Measurements from ENCODE around the gene RNF220.

The RNF220 gene

DNA sequence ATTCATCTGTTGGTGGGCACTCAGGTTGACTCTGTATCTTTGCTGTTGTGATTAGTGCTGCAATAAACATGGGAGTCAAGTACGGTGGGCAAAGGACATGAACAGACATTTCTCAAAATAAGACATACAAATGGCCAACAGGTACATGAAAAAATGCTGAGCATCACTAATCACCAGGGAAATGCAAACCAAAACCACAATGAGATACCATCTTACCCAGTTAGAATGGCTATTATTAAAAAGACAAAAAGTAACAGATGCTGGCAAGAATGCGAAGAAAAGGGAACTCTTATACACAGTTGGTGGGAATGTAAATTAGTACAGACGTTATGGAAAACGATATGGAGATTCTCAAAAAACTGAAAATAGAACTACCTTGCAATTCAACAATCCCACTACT, 170.3 kb downstream of the RNF220 start:
- TF ChIP-seq OSR1 (CRISPR knock-in tag; IDR thresholded peaks at IDR 0.05) (no peak), CSRNP3 (CRISPR knock-in tag; IDR thresholded peaks at IDR 0.05) (no peak), ZFP30 (CRISPR knock-in tag; IDR thresholded peaks at IDR 0.05) (no peak), CREB5 (CRISPR knock-in tag; IDR thresholded peaks at IDR 0.05; ENCODE audit: low read depth) (no peak), SNAI2 (CRISPR knock-in tag; IDR thresholded peaks at IDR 0.05) (no peak), TOX (CRISPR knock-in tag; IDR thresholded peaks at IDR 0.05; ENCODE audit: borderline replicate concordance) (no peak), ISL1 (CRISPR knock-in tag; IDR thresholded peaks at IDR 0.05) (no peak), RARB (CRISPR knock-in tag; IDR thresholded peaks at IDR 0.05) (no peak), ZNF8 (CRISPR knock-in tag; IDR thresholded peaks at IDR 0.05) (no peak), CSDC2 (CRISPR knock-in tag; IDR thresholded peaks at IDR 0.05) (no peak)
- TF ChIP-seq, protein P1, sequence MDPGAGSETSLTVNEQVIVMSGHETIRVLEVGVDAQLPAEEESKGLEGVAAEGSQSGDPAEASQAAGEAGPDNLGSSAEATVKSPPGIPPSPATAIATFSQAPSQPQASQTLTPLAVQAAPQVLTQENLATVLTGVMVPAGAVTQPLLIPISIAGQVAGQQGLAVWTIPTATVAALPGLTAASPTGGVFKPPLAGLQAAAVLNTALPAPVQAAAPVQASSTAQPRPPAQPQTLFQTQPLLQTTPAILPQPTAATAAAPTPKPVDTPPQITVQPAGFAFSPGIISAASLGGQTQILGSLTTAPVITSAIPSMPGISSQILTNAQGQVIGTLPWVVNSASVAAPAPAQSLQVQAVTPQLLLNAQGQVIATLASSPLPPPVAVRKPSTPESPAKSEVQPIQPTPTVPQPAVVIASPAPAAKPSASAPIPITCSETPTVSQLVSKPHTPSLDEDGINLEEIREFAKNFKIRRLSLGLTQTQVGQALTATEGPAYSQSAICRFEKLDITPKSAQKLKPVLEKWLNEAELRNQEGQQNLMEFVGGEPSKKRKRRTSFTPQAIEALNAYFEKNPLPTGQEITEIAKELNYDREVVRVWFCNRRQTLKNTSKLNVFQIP (CRISPR knock-in tag; IDR thresholded peaks at IDR 0.05; ENCODE audit: borderline replicate concordance, low read depth) = no peak
- ATAC-seq = no peak

DNA sequence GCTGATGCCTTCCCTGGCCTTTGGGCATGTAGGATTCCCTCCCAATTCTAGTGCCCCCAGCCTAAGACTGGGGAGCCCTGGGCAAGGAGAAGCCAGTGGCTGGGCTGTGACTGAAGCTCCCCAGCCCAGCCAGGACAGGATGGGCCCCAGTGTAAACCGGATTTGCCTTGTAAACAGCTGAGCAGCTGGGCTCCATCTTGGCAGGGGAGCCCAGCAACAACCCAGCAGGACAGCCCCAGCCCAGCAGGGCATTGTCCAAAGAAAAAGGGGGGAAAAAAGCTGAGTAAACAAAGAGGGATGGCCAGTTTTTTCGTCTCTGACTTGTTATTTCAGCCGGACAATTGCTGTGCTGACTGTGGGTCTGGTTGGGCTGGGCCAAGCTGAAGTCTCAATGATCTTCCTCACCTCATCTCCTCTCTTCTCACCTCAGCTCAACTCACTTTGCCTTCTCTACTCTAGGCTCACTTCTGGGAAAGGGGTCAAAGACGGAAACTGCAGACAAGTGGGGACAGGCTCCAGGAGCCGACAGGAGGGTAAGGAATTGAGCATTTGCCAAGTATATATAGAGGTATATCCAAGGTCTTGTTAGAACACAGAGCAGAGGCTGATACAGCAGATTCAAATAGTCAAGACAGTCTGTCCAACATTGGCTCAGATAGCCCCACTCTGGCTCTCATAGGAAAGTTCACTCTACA, 171.5 kb downstream of the RNF220 start:
- no peak for TF ChIP-seq ZC3H10 (CRISPR knock-in tag; IDR thresholded peaks at IDR 0.05)
- TF ChIP-seq SNAI2 (CRISPR knock-in tag; IDR thresholded peaks at IDR 0.05) = no peak
- no peak for TF ChIP-seq ISL1 (CRISPR knock-in tag; IDR thresholded peaks at IDR 0.05)
- TF ChIP-seq BACH2 (CRISPR knock-in tag; IDR thresholded peaks at IDR 0.05; ENCODE audit: borderline replicate concordance) = no peak
- TF ChIP-seq, protein P2, sequence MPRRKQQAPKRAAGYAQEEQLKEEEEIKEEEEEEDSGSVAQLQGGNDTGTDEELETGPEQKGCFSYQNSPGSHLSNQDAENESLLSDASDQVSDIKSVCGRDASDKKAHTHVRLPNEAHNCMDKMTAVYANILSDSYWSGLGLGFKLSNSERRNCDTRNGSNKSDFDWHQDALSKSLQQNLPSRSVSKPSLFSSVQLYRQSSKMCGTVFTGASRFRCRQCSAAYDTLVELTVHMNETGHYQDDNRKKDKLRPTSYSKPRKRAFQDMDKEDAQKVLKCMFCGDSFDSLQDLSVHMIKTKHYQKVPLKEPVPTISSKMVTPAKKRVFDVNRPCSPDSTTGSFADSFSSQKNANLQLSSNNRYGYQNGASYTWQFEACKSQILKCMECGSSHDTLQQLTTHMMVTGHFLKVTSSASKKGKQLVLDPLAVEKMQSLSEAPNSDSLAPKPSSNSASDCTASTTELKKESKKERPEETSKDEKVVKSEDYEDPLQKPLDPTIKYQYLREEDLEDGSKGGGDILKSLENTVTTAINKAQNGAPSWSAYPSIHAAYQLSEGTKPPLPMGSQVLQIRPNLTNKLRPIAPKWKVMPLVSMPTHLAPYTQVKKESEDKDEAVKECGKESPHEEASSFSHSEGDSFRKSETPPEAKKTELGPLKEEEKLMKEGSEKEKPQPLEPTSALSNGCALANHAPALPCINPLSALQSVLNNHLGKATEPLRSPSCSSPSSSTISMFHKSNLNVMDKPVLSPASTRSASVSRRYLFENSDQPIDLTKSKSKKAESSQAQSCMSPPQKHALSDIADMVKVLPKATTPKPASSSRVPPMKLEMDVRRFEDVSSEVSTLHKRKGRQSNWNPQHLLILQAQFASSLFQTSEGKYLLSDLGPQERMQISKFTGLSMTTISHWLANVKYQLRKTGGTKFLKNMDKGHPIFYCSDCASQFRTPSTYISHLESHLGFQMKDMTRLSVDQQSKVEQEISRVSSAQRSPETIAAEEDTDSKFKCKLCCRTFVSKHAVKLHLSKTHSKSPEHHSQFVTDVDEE (CRISPR knock-in tag; IDR thresholded peaks at IDR 0.05) = no peak
- no peak for TF ChIP-seq ARNTL (CRISPR knock-in tag; IDR thresholded peaks at IDR 0.05; ENCODE audit: borderline replicate concordance, low read depth)
- TF ChIP-seq GLIS3 (CRISPR knock-in tag; IDR thresholded peaks at IDR 0.05) = no peak
- TF ChIP-seq ZNF8 (CRISPR knock-in tag; IDR thresholded peaks at IDR 0.05) = no peak
- TF ChIP-seq RARB (CRISPR knock-in tag; IDR thresholded peaks at IDR 0.05) = no peak
- TF ChIP-seq PATZ1 (CRISPR knock-in tag; IDR thresholded peaks at IDR 0.05; ENCODE audit: borderline replicate concordance) = no peak
- no peak for TF ChIP-seq PPARA (CRISPR knock-in tag; IDR thresholded peaks at IDR 0.05; ENCODE audit: borderline replicate concordance)
- TF ChIP-seq, protein P1 (CRISPR knock-in tag; IDR thresholded peaks at IDR 0.05; ENCODE audit: borderline replicate concordance, low read depth) = no peak
- no peak for TF ChIP-seq OSR1 (CRISPR knock-in tag; IDR thresholded peaks at IDR 0.05)
- no peak for TF ChIP-seq CSDC2 (CRISPR knock-in tag; IDR thresholded peaks at IDR 0.05)
- no peak for TF ChIP-seq ZNF70 (CRISPR knock-in tag; IDR thresholded peaks at IDR 0.05)
- no peak for ATAC-seq

Measured in SK-N-SH treated with all-trans-retinoic acid at 6 μM for 48 hours (cell line).